Chondrocyte (in vitro differentiated cells): ENCODE measurements around the gene MRTFB. TPM values are rescaled to one million over a fixed set of nuclear protein-coding genes. Genes with fewer than 3 reads are reported as not detected.
A peak's percentile ranks its signal among the peaks of the same experiment; 100 is the strongest.

Source experiments
- DNase-seq: peaks from one replicate; pipeline ENCODE4 v3.0.0; 2021; ENCODE audit warnings: mixed read lengths, low spot score
- H3K27ac Mint-ChIP-seq: one replicate; pipeline ENCODE4 v1.8.0; 2021; ENCODE audit warnings: mild to moderate bottlenecking, moderate library complexity, mixed read lengths; ENCODE audit not compliant: unreplicated experiment
- H3K27me3 Mint-ChIP-seq: 2 replicates; pipeline ENCODE4 v1.8.0; 2021; ENCODE audit warnings: low read depth, mixed read lengths
- H3K36me3 Mint-ChIP-seq: 2 replicates; pipeline ENCODE4 v1.8.0; 2021; ENCODE audit warnings: low read depth, mixed read lengths
- H3K4me1 Mint-ChIP-seq: 2 replicates; pipeline ENCODE4 v1.8.0; 2021; ENCODE audit warnings: low read depth, mild to moderate bottlenecking, mixed read lengths
- H3K4me3 Mint-ChIP-seq: one replicate; pipeline ENCODE4 v1.8.0; 2021; ENCODE audit warnings: mild to moderate bottlenecking, moderate library complexity, mixed read lengths; ENCODE audit not compliant: unreplicated experiment
- H3K9me3 Mint-ChIP-seq: 2 replicates; pipeline ENCODE4 v1.8.0; 2021; ENCODE audit warnings: low read depth, mixed read lengths
- CTCF ChIP-seq: fragments of 200-600 bp; sonication (generic); IDR thresholded peaks from 2 replicates; pipeline ENCODE4 v1.5.0; 2021; ENCODE audit warnings: antibody characterized with exemption, mild to moderate bottlenecking, moderate library complexity
- total RNA-seq: library from RNA; stranded (reverse); gene quantifications from 3 replicates; pipeline ENCODE4 v1.2.1, GENCODE V29; 2021

Gene MRTFB
- total RNA-seq, 1 donor from 2014 or later, result 32.2 TPM

- no peak for DNase-seq
- H3K27ac Mint-ChIP-seq, result peak overlapping the region; percentile 96
Observed at GRCh38 chr16:14307527-14308367, 236.6 kb downstream of the MRTFB start.

GRCh38 chr16:14308368-14308723, 237.2 kb downstream of the MRTFB start:
- peaks cover 3% of the 10 kb centered on the region for H3K36me3 Mint-ChIP-seq
- DNase-seq, result no peak
- no peaks in the 10 kb centered on the region for H3K9me3 Mint-ChIP-seq
- no peak for TF ChIP-seq CTCF
- H3K27me3 Mint-ChIP-seq, result no peaks in the 10 kb centered on the region
- H3K4me3 Mint-ChIP-seq, result no peak overlapping the region
- peak overlapping the region; percentile 96 for H3K27ac Mint-ChIP-seq
- H3K4me1 Mint-ChIP-seq, result peaks cover 89% of the 10 kb centered on the region

More at GRCh38 chr16:14307527-14308367, 236.6 kb downstream of the MRTFB start:
- no peaks in the 10 kb centered on the region for H3K27me3 Mint-ChIP-seq
- H3K4me1 Mint-ChIP-seq, result peaks cover 87% of the 10 kb centered on the region
- H3K4me3 Mint-ChIP-seq, result no peak overlapping the region
- no peaks in the 10 kb centered on the region for H3K36me3 Mint-ChIP-seq
- no peak for TF ChIP-seq CTCF
- no peaks in the 10 kb centered on the region for H3K9me3 Mint-ChIP-seq

GRCh38 chr16:14309001-14309886, 238.1 kb downstream of the MRTFB start:
- peak overlapping the region; percentile 55 for H3K4me3 Mint-ChIP-seq
- H3K4me1 Mint-ChIP-seq, result peaks cover 90% of the 10 kb centered on the region
- H3K27ac Mint-ChIP-seq, result peak overlapping the region; percentile 96

GRCh38 chr16:14309906-14310305, 238.8 kb downstream of the MRTFB start:
- TF ChIP-seq CTCF, result no peak
- DNase-seq, result no peak
- peaks cover 86% of the 10 kb centered on the region for H3K4me1 Mint-ChIP-seq
- peaks cover 3% of the 10 kb centered on the region for H3K36me3 Mint-ChIP-seq
- H3K4me3 Mint-ChIP-seq, result peak overlapping the region; percentile 55
- no peaks in the 10 kb centered on the region for H3K9me3 Mint-ChIP-seq
- H3K27ac Mint-ChIP-seq, result peak overlapping the region; percentile 96
- no peaks in the 10 kb centered on the region for H3K27me3 Mint-ChIP-seq

More at GRCh38 chr16:14309001-14309886, 238.1 kb downstream of the MRTFB start:
- no peaks in the 10 kb centered on the region for H3K27me3 Mint-ChIP-seq
- no peak for DNase-seq
- H3K36me3 Mint-ChIP-seq, result peaks cover 3% of the 10 kb centered on the region
- H3K9me3 Mint-ChIP-seq, result no peaks in the 10 kb centered on the region
- peak; percentile 51 for TF ChIP-seq CTCF

- Mint-ChIP-seq H3K27me3 (no peaks in the 10 kb centered on the region), H3K27ac (peak overlapping the region; percentile 96), H3K9me3 (no peaks in the 10 kb centered on the region), H3K4me3 (peak overlapping the region; percentile 55), H3K36me3 (peaks cover 3% of the 10 kb centered on the region), H3K4me1 (peaks cover 81% of the 10 kb centered on the region)
- DNase-seq, result no peak
- TF ChIP-seq CTCF, result peak; percentile 58
Observed at GRCh38 chr16:14310519-14310991, 239.4 kb downstream of the MRTFB start.
